CD4-positive, alpha-beta T cell (primary cell): Measurements from ENCODE around the gene SELENOF. TPM values are rescaled to one million over a fixed set of nuclear protein-coding genes. Genes with fewer than 3 reads are reported as not detected.

Experiments
- ATAC-seq: fragments of 200-7000 bp; cut with Tn5 transposase; one replicate; pipeline ENCODE4 v1.10.0; 2022; ENCODE audit warnings: mild to moderate bottlenecking; ENCODE audit not compliant: poor library complexity
- CTCF ChIA-PET: fragments of 350-600 bp; sonication (Branson Sonifier 250); formaldehyde crosslinking; loops from one replicate; lab custom pipeline; 2021; ENCODE audit warnings: antibody characterized with exemption, inconsistent platforms; lab: Charles Lee
- POLR2A ChIA-PET: fragments of 350-600 bp; sonication (Branson Sonifier 250); formaldehyde crosslinking; loops from one replicate; lab custom pipeline; 2021; ENCODE audit warnings: antibody characterized with exemption, inconsistent platforms; lab: Charles Lee
- DNase-seq, 14 experiments: peaks; one replicate each; pipeline ENCODE4 v3.0.0-alpha.2; 2013 to 2020; ENCODE audit warnings: mixed read lengths in 2 of 14
- H3K27ac ChIP-seq, 2 donors: one replicate each; pipeline versions ENCODE4 v1.5.1 to v1.7.0; 2013; ENCODE audit warnings: low read length in 2 of 2, low read depth in 1 of 2, mild to moderate bottlenecking in 1 of 2
- H3K27me3 ChIP-seq, 2 experiments: 1 replicate in 1 of 2; 2 replicates in 1 of 2; pipeline versions ENCODE4 v1.6.1 to v1.7.0; 2013; ENCODE audit warnings: low read length in 2 of 2, control low read depth in 1 of 2, mild to moderate bottlenecking in 1 of 2, moderate library complexity in 1 of 2; ENCODE audit not compliant: insufficient read depth in 2 of 2, control insufficient read depth in 1 of 2
- H3K36me3 ChIP-seq: one replicate; pipeline ENCODE4 v1.6.1; 2013; ENCODE audit warnings: low read length, control low read depth; ENCODE audit not compliant: insufficient read depth
- H3K4me1 ChIP-seq: one replicate; pipeline ENCODE4 v1.6.1; 2013; ENCODE audit warnings: low read length, control low read depth; ENCODE audit not compliant: insufficient read depth
- H3K4me3 ChIP-seq: one replicate; pipeline ENCODE4 v1.5.1; 2013; ENCODE audit warnings: mild to moderate bottlenecking, low read length, moderate library complexity
- H3K9me3 ChIP-seq, 2 experiments: 1 replicate in 1 of 2; 2 replicates in 1 of 2; pipeline versions ENCODE4 v1.6.1 to v1.7.0; 2013; ENCODE audit warnings: low read length in 2 of 2, mild to moderate bottlenecking in 2 of 2, control low read depth in 1 of 2, moderate library complexity in 1 of 2; ENCODE audit not compliant: control insufficient read depth in 1 of 2, insufficient read depth in 1 of 2
- H3K27ac Mint-ChIP-seq: one replicate; pipeline ENCODE4 v1.8.0; 2020; ENCODE audit warnings: mixed read lengths
- H3K27me3 Mint-ChIP-seq: one replicate; pipeline ENCODE4 v1.8.0; 2021; ENCODE audit warnings: mixed read lengths
- H3K36me3 Mint-ChIP-seq: one replicate; pipeline ENCODE4 v1.8.0; 2021; ENCODE audit warnings: low read depth, mixed read lengths
- H3K4me1 Mint-ChIP-seq: one replicate; pipeline ENCODE4 v1.8.0; 2021; ENCODE audit warnings: low read depth, mixed read lengths
- H3K4me3 Mint-ChIP-seq: one replicate; pipeline ENCODE4 v1.8.0; 2020; ENCODE audit warnings: mild to moderate bottlenecking, mixed read lengths
- H3K9me3 Mint-ChIP-seq: one replicate; pipeline ENCODE4 v1.8.0; 2020; ENCODE audit warnings: mixed read lengths
- intact Hi-C, 2 experiments: fragments of 100-400 bp; cut with DNase I in 1 of 2; cut with micrococcal nuclease in 1 of 2; formaldehyde crosslinking; loops; one replicate each; pipeline versions ENCODE4 v1.15.1 to v1.9.0; 2023 to 2025; cut with DNase I, micrococcal nuclease
- total RNA-seq, 174 experiments: library from RNA in 2 of 174; stranded (reverse) in 2 of 174; gene quantifications; one replicate each; pipeline ENCODE4 v1.2.3 and lab custom pipeline; 2021 to 2026
- TF ChIP-seq, protein P1 (sequence below): fragments of 200-600 bp; IDR thresholded peaks from one replicate; pipeline ENCODE4 v1.8.0; 2022; ENCODE audit warnings: antibody characterized with exemption, mild to moderate bottlenecking

The SELENOF gene
- total RNA-seq, 2 experiments from 2014 or later = 74.1 to 74.9 TPM

DNA sequence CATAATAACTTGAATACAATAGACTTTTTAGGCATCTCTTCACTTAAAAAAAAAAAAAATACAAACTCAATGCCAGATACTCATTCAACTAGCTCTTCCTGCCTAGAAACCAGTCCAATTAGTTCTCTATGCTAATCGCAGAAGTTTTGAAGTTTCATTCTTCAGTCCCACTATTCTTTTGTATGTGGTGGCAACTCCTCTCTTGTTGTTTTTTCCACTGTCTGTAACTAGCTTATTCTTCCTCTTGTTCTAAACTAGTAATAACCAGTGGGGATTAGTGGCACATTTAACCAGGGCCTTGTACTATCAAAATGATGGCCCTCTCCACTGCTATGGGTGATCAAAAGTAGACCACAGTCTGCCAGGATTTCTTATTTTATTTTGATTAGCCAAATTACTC is 52.5 kb downstream of the SELENOF start:
- Mint-ChIP-seq H3K27me3 (no peaks in the 10 kb centered on the region), H3K27ac (peak overlapping the region; percentile 31), H3K4me3 (no peak overlapping the region), H3K9me3 (no peaks in the 10 kb centered on the region), H3K36me3 (peaks cover 36% of the 10 kb centered on the region), H3K4me1 (no peaks in the 10 kb centered on the region)
- DNase-seq (no peak), ATAC-seq (no peak)
- intact Hi-C loops = no loop called here
- Histone ChIP-seq H3K36me3 (peaks cover 5% of the 10 kb centered on the region), H3K4me1 (no peaks in the 10 kb centered on the region), H3K9me3 (no peaks in the 10 kb centered on the region), H3K27ac (no peak overlapping the region), H3K4me3 (no peak overlapping the region), H3K27me3 (no peaks in the 10 kb centered on the region)
- TF ChIP-seq, protein P1, sequence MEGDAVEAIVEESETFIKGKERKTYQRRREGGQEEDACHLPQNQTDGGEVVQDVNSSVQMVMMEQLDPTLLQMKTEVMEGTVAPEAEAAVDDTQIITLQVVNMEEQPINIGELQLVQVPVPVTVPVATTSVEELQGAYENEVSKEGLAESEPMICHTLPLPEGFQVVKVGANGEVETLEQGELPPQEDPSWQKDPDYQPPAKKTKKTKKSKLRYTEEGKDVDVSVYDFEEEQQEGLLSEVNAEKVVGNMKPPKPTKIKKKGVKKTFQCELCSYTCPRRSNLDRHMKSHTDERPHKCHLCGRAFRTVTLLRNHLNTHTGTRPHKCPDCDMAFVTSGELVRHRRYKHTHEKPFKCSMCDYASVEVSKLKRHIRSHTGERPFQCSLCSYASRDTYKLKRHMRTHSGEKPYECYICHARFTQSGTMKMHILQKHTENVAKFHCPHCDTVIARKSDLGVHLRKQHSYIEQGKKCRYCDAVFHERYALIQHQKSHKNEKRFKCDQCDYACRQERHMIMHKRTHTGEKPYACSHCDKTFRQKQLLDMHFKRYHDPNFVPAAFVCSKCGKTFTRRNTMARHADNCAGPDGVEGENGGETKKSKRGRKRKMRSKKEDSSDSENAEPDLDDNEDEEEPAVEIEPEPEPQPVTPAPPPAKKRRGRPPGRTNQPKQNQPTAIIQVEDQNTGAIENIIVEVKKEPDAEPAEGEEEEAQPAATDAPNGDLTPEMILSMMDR = no peak
- ChIA-PET POLR2A (no interaction called here), CTCF (no interaction called here)

GRCh38 chr1:86860424-86860823 is 53.5 kb downstream of the SELENOF start:
- ATAC-seq = no peak
- H3K9me3 ChIP-seq = no peaks in the 10 kb centered on the region
- no peaks in the 10 kb centered on the region for H3K4me1 ChIP-seq
- H3K27ac ChIP-seq = no peak overlapping the region
- intact Hi-C loops = no loop called here
- CTCF ChIA-PET = no interaction called here
- no peaks in the 10 kb centered on the region for H3K27me3 Mint-ChIP-seq
- H3K4me3 ChIP-seq = no peak overlapping the region
- H3K27ac Mint-ChIP-seq = peak overlapping the region; percentile 31
- POLR2A ChIA-PET = no interaction called here
- no peaks in the 10 kb centered on the region for H3K27me3 ChIP-seq
- H3K9me3 Mint-ChIP-seq = no peaks in the 10 kb centered on the region
- H3K36me3 Mint-ChIP-seq = peaks cover 30% of the 10 kb centered on the region
- peaks cover 5% of the 10 kb centered on the region for H3K36me3 ChIP-seq
- no peaks in the 10 kb centered on the region for H3K4me1 Mint-ChIP-seq
- no peak for DNase-seq
- H3K4me3 Mint-ChIP-seq = no peak overlapping the region
- TF ChIP-seq, protein P1 = no peak

GRCh38 chr1:86860020-86860419 is 53.9 kb downstream of the SELENOF start:
- peaks cover 5% of the 10 kb centered on the region for H3K36me3 ChIP-seq
- H3K27ac ChIP-seq = no peak overlapping the region
- H3K4me1 ChIP-seq = no peaks in the 10 kb centered on the region
- intact Hi-C loops = no loop called here
- DNase-seq = no peak
- H3K9me3 Mint-ChIP-seq = no peaks in the 10 kb centered on the region
- no peak overlapping the region for H3K4me3 Mint-ChIP-seq
- POLR2A ChIA-PET = no interaction called here
- TF ChIP-seq, protein P1 = no peak
- H3K9me3 ChIP-seq = no peaks in the 10 kb centered on the region
- H3K27ac Mint-ChIP-seq = peak overlapping the region; percentile 31
- no peaks in the 10 kb centered on the region for H3K27me3 Mint-ChIP-seq
- CTCF ChIA-PET = interaction anchor here (1.0 kb wide), 1 partner anchor 224 kb away, joined by 3 read pairs; no protein-coding TSS in a partner anchor
- no peak for ATAC-seq
- no peaks in the 10 kb centered on the region for H3K27me3 ChIP-seq
- no peaks in the 10 kb centered on the region for H3K4me1 Mint-ChIP-seq
- no peak overlapping the region for H3K4me3 ChIP-seq
- H3K36me3 Mint-ChIP-seq = peaks cover 26% of the 10 kb centered on the region
